ENCODE measurements around the gene LIPA.
A peak's percentile ranks its signal among the peaks of the same experiment; 100 is the strongest.

LIPA gene

DNA sequence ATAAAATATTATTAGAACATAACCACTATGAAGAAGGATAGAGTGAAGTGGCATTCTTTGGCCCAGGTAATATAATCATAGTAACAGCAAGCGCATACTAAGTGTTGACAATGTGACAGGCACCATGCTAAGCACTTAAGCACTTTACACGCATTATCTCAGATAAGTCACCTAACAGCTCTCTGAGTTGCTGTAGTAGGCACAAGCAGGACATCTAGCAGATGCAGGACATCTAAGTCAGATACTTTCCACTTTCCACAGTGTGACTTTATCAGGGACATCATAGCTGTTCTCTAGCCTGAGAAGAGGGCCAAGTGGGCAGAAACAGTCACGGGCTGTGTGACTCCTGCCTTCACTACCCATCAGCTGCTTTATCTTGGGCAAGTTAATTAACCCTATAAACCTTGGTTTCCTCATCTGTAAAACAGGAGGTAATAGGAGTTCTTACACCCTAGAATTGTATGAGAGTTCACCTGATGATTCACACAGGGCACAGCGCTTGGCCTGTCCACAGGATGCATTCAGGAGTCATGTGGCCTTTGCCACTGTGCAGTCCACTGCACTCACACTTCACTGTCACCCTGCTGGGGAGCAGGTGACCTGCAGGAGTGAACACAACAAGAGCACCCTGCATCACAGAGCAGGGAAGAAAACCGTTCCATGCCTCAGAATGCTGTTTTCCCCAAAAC, 12.5 kb downstream of the LIPA start:
- DNase-seq = no peak

DNA sequence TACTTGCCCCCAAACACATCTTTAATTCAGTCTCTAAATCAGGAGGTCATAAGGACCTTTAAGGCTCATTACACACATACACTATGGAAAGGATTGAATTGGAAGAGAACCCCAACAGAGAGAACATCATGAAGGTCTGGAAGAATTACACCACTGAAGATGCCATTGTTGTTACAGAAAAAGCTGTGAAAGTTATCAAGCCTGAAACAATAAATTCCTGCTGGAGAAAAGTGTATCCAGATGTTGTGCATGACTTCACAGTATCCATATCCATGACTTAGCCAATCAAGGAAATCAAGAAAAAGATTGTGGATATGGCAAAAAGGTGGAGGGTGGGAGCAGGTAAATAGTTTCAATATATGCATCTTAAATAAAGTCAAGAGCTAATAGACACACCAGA, 13.7 kb downstream of the LIPA start:
- no peak for DNase-seq

DNA sequence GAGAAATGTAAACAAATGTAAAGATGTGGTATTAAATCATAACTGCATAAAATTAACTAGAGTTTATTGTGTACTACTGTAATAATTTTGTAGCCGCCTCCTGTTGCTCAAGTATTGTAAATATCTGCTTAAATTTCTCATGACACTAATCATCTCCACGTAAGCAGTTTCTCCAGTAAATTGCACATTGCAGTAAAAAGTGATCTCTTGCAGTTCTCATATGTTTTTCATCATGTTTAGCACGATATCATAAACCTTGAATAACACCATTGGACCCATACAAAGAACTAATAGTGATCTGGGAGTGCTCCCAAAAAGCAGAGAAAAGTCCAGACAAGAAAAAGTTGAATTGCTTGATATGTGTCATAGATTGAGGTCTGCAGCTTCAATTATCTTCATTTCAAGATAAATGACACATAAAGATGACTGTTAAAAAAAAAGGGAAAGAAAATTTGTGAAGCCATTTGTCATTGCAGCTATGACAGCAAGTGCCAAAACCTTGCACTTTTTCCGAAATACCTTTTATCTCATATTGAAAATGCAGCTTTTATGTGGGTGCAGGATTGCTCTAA, 15.3 kb downstream of the LIPA start:
- DNase-seq = no peak

DNA sequence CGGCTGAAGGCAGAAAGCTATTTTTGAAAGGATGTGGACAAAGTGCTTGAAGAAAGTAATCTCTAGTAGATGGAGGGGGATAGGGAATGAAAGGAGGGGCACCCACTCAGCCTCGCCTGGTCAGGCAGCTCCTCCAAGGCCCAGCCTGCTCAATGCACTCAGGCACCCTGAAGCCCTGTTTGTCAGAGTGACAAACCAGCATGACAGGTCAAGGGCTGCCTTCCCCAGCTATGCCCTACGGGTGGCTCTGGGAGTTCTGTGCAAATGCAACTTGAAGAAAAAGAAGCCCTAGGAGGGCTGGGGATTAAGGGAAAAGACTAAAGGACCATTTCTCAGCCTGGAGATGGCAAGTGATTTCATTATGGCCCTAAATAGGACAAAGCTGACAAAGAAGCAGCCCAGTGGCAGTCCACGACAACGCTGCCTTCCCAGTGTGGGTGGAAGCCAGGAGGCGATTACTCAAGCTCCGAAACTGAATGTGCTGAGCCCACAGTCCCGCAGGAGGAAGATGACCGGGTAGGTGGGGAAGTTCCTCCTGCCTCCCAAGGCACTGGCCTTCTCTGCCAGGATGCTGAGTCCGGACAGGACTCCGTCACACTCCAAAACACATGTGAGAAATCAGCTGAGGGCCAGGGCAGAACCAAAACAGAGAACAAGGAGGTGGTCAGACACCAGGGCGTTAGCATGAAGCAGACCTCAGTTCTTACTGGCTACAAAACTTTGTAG, 16.3 kb downstream of the LIPA start:
- DNase-seq = no peak

DNA sequence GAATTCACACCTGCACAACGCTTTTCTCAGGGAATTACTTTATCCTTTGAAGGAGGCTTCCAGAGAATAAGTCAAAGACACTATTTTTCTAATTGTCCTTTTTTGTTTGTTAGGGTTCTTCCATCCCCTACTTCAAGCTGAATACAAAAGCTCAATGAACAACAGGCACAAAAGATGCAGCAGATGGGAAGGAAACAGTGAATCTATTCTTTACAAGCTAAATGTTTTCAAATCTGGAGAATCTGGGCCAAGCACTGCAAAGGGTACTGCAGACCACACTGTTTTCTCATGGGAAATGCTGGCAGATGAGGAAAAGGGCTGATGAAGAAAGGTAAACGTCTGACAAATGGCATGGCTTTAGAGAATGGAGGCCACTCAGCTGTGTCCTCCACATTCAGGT, 18.5 kb downstream of the LIPA start:
- DNase-seq = no peak

DNA sequence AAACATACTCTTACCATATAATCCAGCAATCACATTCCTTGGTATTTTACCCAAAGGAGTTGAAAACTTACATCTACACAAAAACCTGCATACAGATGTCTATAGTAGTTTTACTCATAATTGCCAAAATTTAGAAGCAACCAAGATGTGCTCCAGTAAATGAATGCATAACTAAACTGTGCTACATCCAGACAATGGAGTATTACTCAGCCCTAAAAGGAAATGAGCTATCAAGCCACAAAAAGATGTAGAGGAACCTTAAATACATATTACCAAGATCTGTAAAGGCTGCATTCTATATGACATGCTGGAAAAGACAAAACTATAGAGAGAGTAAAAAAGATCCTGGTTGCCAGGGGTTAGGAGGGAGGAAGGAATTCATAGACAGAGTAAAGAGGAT, 22.6 kb downstream of the LIPA start:
- DNase-seq = no peak

DNA sequence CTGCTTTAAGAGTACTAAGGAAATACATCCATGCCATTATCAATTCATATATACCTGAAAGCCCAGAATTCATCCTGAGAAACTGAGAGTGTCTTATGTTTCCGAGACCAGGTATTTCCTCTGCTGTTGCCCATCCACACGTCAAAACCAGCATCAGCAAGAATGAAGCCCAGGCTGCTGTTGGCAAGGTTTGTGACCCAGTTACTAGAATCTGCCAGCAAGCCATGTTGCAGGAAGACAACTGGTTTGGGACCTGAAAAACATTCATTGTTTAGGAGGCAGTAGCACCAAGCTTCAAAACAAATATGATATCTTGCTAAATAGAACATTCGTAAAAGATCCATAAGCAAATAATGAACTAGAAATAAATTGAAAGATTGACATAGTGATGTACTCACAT, 23.4 kb downstream of the LIPA start:
- no peak for DNase-seq

DNA sequence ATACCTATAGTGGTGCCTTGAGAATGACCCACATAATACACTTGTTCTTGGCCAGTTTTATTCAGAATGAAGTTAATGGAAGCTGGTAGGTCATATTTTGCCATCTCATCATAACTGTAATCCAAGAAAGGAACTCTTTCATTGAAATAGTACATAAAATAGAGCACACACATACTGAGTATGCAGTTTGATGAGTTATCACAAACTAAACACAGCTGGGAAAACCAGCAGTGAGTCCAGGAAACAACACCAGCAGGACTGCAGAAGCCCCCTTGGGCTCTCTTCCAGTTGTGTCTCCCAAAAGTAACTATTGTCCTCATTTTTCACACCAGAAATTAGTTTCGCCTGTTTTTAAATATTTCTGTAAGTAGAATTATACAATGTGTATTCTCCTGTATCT, 24.7 kb downstream of the LIPA start:
- no peak for DNase-seq

DNA sequence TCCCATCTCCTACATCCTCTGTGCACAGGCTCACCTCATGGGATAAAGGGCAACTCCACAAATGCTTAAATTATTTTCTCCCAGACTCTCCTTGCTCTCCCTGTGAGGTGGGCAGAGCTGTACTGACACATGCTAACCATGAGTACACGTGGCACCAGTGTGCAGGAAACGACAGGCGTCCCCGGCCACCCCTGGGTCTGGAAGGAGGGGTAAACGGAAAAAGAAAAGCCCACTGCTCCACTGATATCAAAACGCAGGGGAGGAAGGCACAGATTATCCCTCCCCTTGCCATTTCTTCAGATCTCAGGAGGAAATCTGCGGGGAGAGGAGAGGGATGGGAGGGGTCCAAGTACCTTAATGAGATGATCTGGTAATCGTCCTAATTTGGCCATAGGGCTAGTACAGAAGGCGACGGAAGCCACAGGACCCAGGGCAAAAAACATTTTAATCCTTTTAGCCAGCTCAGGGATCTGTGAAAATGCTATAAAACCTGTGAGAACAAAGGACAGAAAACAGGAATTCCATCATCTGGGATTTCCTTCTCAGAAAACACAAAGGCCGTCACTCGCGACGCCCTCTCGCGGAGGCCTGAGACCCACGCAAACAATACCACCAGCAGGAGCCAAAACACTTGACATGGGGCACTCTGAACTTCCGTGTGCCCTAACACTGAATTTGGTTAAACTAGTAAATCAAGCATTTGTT, 26.7 kb downstream of the LIPA start:
- DNase-seq = no peak

DNA sequence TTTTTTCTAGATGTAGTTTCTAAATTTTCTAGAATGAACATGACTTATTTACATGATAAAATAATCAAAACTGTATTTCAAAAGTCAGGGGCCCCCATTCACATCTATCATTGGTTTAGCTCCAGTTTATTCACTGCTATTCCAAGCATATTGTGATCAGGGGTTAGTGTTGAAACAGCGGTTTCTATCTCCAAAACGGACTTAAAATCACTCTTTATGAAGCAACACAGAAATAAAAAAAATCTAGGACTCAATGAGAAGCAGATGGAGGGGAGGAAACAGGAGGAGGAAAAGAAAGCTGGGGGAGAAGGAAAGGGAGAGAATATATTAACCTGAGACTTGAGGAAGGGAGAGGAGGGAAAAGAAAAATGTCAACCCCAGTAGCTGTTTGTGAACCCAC, 29.7 kb downstream of the LIPA start:
- no peak for DNase-seq

DNA sequence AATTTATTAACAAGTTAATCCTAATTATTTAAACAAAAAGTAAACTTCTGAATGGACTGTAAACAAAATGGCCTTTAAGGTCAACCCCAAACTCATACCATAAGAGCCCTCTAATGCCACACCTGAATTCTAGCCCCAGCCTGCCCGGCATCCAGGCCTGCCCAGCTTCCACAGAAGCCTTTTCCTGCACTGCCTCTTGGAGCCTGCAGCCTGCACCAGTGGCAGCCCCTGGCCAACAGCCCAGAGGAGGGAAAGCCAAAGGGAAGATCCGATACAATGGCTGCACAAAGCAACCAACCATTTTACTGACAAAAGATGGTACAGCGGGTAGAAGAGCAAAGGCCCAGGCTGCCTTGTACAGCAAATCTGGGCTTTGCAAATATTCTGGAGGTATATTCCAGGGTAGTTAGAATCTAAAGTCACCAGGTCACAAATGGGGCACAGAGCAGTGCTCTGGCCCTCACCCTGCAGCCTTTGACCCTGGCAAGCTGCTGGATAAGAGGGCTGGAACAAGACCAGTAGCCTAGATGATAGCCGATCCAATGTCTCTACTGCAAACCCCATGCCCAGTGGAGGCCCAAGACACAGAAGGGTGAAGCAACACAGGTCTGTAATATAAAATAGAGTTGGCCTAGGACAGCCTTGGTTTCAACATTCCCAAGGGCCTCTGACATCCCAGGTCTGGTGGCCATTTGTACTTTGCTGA, 31.9 kb downstream of the LIPA start:
- no peak for DNase-seq

DNA sequence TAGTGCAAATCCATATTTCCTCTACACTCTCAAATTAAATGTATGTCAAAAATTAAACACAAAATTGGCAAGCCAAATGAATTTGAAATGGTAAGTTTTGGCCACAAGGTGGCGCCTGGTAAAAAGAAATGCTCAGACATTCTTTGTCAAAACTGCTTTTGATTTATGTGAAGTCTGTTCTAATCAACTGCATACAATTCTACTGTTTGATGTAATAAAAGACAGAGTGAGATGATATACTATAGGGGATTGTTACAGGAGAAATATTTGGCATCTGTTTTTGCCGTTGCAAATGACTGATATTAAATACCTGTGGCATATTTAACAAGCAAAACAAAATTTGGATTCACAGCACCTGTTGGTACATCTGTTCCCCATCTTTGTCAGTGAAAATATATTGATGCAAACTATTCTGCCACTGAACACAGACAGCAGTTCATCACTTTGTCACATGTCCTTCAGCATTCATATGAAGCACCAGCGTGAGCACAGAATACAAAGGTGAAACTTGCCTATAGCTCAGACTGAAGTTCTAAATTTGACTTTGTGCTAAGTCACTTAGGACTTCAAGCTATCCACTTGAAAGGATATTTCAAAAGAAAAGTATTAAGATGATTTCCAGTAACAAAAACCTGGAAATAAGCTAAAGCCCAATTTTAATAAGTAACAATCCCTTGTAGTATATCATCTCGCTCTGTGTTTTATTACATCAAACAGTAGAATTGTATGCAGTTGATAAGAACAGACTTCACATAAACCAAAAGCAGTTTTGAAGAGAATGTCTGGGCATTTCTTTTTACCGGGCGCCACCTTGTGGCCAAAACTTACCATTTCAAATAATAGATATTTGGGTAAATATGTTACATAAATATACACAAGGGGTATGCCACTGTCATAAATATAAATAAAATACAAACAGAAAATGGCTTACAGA, 34.3 kb downstream of the LIPA start:
- DNase-seq = peak; percentile 88

DNA sequence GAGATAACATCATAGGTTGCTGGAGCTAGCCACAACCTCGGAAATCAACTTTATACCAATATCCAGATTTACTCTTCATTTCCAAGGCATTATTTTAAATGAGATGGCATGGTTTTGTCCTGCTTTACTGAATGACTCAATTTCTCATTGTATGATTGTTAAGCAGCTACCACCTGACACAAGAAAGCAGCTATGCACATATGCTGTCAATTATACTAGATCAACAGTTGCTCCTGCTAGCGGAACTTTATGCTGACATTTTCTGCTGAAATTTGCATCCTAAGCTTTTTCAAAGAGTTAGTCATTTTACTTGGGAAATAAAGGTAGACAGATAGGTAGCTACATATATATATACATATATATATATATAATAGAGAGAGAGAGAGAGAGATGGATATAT, 35.5 kb downstream of the LIPA start:
- DNase-seq = no peak

DNA sequence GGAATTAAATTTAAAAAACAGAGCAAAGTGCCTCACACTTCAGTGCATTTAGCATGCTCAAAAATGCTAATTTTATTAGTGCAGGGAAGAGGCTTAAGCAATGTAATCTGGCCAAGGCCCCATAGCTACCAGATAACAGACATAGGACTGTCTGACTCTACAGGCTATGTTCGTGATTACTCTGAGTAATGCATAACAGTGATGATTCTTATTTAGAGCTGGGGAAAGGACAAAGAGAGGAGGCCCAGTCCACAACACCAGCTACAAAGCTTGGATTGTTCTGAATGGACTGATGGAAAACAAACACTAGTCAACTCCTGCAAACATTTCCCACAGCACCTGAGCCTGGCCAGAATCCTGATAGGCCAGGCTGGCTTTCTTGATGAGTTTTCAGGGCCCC, 36.1 kb downstream of the LIPA start:
- DNase-seq = no peak

DNA sequence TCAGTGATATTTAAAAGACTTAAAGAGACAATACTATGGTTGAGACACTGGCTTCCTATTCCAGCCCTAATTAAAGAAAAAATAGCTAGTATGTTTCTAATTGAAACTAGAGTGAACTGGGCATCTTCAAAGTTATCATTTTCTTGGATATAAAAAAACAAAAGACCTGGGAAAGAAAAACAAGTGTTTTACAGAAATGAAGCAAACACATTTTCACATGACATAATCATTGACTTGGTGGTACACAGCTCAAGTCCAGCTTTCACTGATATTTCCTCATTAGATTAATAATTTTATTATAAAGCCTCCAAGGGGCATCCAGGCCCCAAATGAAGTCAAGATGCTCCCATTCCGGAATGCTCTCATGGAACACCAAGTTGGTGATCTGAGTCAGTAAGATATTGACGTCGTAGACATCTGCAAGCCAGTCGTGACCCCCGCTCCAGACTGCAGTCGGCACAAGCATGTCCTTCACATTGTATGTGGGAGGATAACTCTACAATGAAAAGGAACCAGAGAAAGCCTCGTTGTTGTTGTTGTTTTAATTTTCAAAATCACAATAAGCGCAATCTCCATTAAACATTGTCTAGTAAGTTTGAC, 36.9 kb downstream of the LIPA start:
- no peak for DNase-seq

DNA sequence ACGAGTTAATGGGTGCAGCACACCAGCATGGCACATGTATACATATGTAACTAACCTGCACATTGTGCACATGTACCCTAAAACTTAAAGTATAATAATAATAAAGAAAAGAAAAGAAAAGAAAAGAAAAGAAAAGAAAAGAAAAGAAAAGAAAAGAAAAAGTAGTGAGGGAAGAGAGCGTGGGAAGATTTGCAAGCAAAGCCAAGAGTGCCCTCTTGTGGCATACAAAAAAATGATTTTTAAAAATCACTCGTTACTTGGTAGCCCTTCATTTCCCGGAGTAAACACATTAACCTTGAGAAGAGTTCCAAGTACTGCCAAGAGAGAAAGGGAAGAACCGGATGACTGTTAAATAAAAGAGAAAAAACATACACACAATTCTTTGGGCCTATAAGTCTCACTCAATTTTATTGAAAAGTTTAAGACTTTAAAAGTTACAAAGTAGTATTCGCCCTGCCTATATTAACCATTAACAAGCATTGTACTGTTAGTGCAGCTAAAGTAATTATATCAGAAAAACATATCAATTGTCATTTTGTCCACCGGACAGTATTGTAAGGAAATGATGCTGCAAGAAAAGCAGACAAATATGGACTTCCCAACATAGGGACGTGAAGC, 38.3 kb downstream of the LIPA start:
- DNase-seq = peak; percentile 76

DNA sequence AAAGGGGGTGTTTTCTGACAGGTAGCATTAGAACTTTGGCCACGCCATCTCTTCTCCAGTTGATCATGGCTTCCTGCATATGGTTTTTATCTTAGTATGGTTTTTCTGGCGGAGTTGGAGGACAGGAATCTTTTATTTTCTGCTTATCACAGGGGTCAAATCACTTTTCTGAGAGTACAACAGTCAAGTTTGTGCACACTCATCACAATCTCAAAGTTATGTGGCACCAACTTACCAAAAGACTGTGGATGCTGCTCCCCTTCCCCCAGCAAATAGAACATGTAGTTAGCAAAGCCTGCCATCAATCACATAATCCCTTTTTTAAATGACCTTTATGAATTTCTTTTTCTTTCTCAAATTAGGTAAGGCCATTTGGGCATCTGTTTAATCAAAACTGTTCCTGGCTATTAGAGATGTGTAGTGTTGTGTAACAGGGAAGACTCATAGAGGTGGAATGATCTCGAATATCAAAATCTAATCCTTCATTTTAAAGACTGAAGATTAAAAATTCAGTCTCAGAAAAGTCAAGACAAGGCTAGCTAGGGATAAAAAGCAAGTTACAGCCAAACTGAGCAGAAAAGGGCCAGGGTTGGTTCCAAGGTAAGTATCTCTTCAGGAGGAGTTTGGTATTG, 40.7 kb downstream of the LIPA start:
- no peak for DNase-seq

DNA sequence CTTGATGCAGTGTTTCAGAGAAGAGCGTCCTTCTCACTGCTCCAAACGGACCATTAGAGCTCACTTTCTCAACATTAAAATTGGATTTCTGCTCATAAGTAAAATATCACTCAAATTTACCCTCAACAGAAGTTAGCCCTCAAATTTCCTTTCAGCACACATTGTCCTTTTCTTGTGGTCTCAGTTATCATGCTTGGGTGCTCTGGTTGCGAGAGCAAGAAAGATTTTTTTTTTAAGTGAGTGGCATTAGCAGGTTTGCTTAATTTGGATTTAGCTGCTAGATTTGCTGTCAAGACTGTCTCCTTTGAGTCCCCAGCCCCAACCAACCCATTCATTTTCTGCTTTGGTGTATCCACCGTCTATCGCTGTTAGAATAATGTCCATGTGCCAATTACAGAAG, 41.9 kb downstream of the LIPA start:
- DNase-seq = no peak

DNA sequence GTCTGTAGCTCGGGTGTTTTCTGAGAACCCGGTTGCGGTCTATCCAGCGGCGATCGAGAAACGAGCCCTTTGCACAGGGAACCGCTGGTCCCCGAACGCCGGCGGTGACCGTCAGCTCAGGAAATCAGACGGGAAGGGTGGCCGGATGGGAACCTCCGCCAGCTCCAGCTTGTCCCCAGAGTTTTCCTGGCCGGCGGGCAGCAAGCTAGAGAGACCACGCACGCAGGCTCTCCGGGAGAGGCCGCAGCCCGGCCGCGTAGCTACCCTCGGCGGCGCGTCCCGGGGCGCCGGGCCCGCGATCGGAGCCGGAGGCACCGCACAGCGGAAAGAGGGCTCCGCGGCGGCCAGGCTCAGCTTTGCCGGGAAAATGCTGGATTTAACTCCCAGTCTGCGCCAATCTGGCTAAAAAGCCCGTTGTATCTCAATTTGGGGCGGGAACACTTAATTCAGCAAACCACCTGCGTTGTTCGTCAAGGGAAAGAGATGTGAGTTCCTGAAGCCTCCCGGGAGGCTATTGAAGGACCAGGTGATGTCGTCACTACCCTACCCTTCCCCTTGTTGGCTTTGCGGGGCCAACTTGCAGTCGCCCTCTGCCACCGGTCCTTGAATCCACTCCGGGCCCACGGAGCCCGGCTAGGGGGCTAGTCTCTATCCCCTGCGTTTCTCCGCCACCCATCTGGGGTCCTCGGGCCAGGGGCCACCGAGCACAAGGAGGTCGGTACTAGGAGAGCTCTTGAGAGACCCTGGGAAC, 43.6 kb downstream of the LIPA start:
- DNase-seq = no peak
